Choroid plexus epithelial cell (primary cell): Measurements from ENCODE around the gene JMJD8.

Experiments
- DNase-seq: peaks from one replicate; pipeline ENCODE4 v3.0.0-alpha.2; 2010; ENCODE audit warnings: low read depth
- H3K4me3 ChIP-seq: 2 replicates; pipeline ENCODE4 v1.5.1; 2011; ENCODE audit warnings: low read depth, mild to moderate bottlenecking, control low read depth, low read length, moderate library complexity
- CTCF ChIP-seq: conservative IDR thresholded peaks from 2 replicates; pipeline ENCODE4 v1.5.1; 2011; ENCODE audit warnings: low read depth, mild to moderate bottlenecking, control low read depth, inconsistent platforms, low read length, moderate library complexity

Gene JMJD8

GRCh38 chr16:659618-660017 is 24.5 kb downstream of the JMJD8 start:
- no peak overlapping the region for H3K4me3 ChIP-seq
- no peak for TF ChIP-seq CTCF
- DNase-seq, result no peak

DNA sequence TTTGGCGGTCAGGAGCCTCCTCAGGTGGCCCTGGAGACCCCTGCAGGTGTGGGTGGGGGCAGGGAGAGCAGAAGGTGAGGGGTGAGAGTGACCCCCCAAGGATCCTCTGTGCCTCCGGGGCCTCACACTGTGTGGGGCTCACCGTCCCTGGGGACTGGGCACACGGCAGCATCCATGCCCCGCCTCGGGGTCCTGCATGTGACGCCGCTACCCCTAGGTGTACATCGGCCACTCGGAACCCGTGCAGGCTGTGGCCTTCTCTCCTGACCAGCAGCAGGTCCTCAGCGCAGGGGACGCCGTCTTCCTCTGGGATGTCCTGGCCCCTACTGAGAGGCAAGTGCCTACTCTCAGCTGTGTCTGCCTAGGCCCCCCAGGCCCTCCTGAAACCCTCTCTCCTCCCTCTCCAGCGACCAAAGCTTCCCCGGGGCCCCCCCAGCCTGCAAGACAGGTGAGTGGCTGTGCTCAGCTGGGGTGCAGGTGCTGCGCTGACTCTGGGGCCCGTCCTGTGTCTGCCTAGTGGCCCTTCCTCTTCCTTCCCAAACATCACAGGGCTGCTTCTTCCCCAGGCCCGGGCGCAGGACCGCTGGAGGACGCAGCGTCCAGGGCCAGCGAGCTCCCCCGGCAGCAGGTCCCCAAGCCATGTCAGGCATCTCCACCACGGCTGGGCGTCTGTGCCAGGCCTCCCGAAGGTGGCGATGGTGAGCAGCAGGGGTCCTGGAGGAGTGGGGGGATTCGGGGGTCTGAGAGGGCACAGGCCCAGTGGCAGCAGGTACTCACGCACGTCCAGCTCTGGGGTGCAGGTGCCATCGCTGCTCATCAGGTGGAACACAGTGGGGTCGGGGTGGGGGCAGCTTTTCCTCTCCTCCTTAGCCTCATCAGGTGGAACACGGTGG is 25.2 kb downstream of the JMJD8 start:
- H3K4me3 ChIP-seq, result no peak overlapping the region
- peak; percentile 4 for TF ChIP-seq CTCF
- no peak for DNase-seq

DNA sequence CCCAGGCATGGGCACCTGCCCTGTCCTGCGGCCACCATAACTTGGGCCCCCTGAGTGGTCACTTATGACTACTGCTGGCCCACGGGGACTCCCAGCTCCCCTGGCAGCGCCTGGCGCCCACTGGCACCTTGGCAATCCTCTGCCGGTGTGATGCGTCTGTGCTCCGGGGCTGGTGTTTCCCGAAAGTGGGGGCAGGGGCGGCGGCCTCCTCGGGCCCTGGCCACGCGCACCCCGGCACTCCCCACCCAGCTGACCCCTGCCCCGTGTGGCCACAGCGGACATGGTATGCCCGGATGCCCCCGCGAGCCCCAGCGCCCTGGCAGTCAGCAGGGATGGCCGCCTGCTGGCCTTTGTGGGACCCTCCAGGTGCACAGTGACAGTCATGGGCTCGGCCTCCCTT is 26.6 kb downstream of the JMJD8 start:
- DNase-seq, result no peak
- no peak overlapping the region for H3K4me3 ChIP-seq
- TF ChIP-seq CTCF, result no peak

DNA sequence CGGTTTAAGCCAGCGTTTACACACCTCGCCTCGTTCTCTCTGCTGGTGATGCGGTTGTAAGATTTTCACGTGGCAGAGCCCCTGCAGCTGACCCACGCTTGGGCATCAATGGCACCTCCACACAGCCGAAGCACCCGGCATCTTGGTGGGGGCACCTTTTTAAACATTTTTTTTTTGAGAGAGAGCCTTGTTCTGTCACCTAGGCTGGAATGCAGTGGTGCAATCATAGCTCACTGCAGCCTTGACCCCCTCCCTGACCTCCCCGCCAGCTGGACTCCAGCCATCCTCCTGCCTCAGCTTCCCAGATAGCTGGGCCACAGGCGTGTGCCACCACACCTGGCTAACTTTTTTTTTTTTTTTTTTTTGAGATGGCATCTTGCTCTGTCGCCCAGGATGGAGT is 30.1 kb downstream of the JMJD8 start:
- no peak for DNase-seq
- no peak overlapping the region for H3K4me3 ChIP-seq
- no peak for TF ChIP-seq CTCF

GRCh38 chr16:652454-653305 is 31.5 kb downstream of the JMJD8 start:
- no peak for TF ChIP-seq CTCF
- no peak overlapping the region for H3K4me3 ChIP-seq

GRCh38 chr16:651844-652243 is 32.3 kb downstream of the JMJD8 start:
- no peak for TF ChIP-seq CTCF
- DNase-seq, result no peak
- no peak overlapping the region for H3K4me3 ChIP-seq

More at GRCh38 chr16:652454-653305, 31.5 kb downstream of the JMJD8 start:
- DNase-seq, result no peak
